MCF 10A (cell line): ENCODE data around the gene RASL11A. TPM values are rescaled to one million over a fixed set of nuclear protein-coding genes. Genes with fewer than 3 reads are reported as not detected.
A peak's percentile ranks its signal among the peaks of the same experiment; 100 is the strongest.

Experiments
- BruUV-seq: library from RNA; stranded (reverse); fragments of 400-500 nt; replicated peaks from 2 replicates; lab custom pipeline; 2021; lab: Mats Ljungman, UMichigan
- CTCF ChIA-PET: fragments of 300-600 bp; sonication (Branson Sonifier 250); formaldehyde crosslinking; extraction: SDS; loops from one replicate; lab custom pipeline; 2021; ENCODE audit warnings: antibody characterized with exemption, inconsistent platforms; lab: Yijun Ruan, JAX
- POLR2A ChIA-PET: fragments of 300-600, 350-650 bp; sonication (Branson Sonifier 250); formaldehyde crosslinking; extraction: SDS; loops from one replicate; lab custom pipeline; 2020; ENCODE audit warnings: antibody characterized with exemption, inconsistent platforms; lab: Yijun Ruan, JAX
- DNase-seq: peaks from one replicate; pipeline ENCODE4 v3.0.0-alpha.2; 2018; ENCODE audit not compliant: unreplicated experiment
- H3K27ac Mint-ChIP-seq: one replicate; pipeline ENCODE4 v1.8.0; 2022; ENCODE audit warnings: mild to moderate bottlenecking, low read depth, mixed read lengths; ENCODE audit not compliant: unreplicated experiment
- H3K27me3 Mint-ChIP-seq: one replicate; pipeline ENCODE4 v1.8.0; 2022; ENCODE audit warnings: mixed read lengths; ENCODE audit not compliant: insufficient read depth, unreplicated experiment
- H3K36me3 Mint-ChIP-seq: one replicate; pipeline ENCODE4 v1.8.0; 2022; ENCODE audit warnings: mild to moderate bottlenecking, moderate library complexity, mixed read lengths; ENCODE audit not compliant: insufficient read depth, unreplicated experiment
- H3K4me1 Mint-ChIP-seq: one replicate; pipeline ENCODE4 v1.8.0; 2022; ENCODE audit warnings: mixed read lengths; ENCODE audit not compliant: insufficient read depth, unreplicated experiment
- H3K4me3 Mint-ChIP-seq: one replicate; pipeline ENCODE4 v1.8.0; 2022; ENCODE audit warnings: mild to moderate bottlenecking, moderate library complexity, mixed read lengths; ENCODE audit not compliant: unreplicated experiment
- H3K9me3 Mint-ChIP-seq: one replicate; pipeline ENCODE4 v1.8.0; 2022; ENCODE audit warnings: mixed read lengths; ENCODE audit not compliant: unreplicated experiment
- intact Hi-C: fragments of 100-400 bp; cut with micrococcal nuclease; formaldehyde crosslinking; loops from 2 replicates; pipeline ENCODE4 v1.14.1; 2022
- total RNA-seq: library from RNA; stranded (reverse); gene quantifications from 2 replicates; pipeline ENCODE4 v1.2.3, GENCODE V29; 2022
- TF ChIP-seq, protein P1 (sequence below): fragments of 200-600 bp; IDR thresholded peaks from one replicate; pipeline ENCODE4 v1.8.0; 2022; ENCODE audit warnings: antibody characterized with exemption, mild to moderate bottlenecking; ENCODE audit not compliant: unreplicated experiment

Gene RASL11A
- total RNA-seq, 1 experiment from 2014 or later = 0.98 TPM

DNA sequence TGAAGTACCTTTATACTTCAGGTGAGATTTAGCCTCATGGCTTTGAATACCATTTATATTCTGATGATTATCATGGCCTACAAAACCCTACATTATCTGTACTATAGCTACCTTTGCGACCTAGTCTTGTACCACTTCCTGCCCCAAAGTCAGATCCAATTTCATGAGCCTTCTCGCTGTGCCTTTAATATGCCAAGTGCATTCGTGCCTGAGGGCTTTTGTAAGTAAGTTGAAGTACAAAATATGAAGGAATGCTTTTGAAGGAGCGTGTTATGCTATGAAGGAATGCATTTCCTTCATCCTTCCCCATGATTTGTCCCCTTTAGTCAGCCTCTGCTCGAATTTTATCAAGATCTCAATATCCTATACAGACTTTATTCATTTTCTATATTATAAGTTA is 9.2 kb upstream of the RASL11A start:
- peaks cover 70% of the 10 kb centered on the region for H3K36me3 Mint-ChIP-seq
- TF ChIP-seq, protein P1, sequence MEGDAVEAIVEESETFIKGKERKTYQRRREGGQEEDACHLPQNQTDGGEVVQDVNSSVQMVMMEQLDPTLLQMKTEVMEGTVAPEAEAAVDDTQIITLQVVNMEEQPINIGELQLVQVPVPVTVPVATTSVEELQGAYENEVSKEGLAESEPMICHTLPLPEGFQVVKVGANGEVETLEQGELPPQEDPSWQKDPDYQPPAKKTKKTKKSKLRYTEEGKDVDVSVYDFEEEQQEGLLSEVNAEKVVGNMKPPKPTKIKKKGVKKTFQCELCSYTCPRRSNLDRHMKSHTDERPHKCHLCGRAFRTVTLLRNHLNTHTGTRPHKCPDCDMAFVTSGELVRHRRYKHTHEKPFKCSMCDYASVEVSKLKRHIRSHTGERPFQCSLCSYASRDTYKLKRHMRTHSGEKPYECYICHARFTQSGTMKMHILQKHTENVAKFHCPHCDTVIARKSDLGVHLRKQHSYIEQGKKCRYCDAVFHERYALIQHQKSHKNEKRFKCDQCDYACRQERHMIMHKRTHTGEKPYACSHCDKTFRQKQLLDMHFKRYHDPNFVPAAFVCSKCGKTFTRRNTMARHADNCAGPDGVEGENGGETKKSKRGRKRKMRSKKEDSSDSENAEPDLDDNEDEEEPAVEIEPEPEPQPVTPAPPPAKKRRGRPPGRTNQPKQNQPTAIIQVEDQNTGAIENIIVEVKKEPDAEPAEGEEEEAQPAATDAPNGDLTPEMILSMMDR = no peak
- peaks cover 9% of the 10 kb centered on the region for H3K4me1 Mint-ChIP-seq
- no peak overlapping the region for H3K4me3 Mint-ChIP-seq
- POLR2A ChIA-PET = interaction anchor here (0.6 to 2.0 kb wide), 2 partner anchors 9 to 90 kb away, joined by 4 to 5 read pairs; no protein-coding TSS in a partner anchor
- CTCF ChIA-PET = interaction anchor here (0.9 kb wide), 1 partner anchor 101 kb away, joined by 3 read pairs; no protein-coding TSS in a partner anchor
- no peaks in the 10 kb centered on the region for H3K9me3 Mint-ChIP-seq
- no TSS peak for BruUV-seq
- intact Hi-C loops = no loop called here
- H3K27ac Mint-ChIP-seq = peak overlapping the region; percentile 31
- H3K27me3 Mint-ChIP-seq = no peaks in the 10 kb centered on the region
- DNase-seq = no peak

GRCh38 chr13:27263438-27263837 is 7.2 kb upstream of the RASL11A start:
- Mint-ChIP-seq H3K4me3 (no peak overlapping the region), H3K27me3 (no peaks in the 10 kb centered on the region), H3K27ac (no peak overlapping the region), H3K36me3 (peaks cover 50% of the 10 kb centered on the region), H3K9me3 (no peaks in the 10 kb centered on the region), H3K4me1 (peaks cover 9% of the 10 kb centered on the region)
- DNase-seq = no peak
- TF ChIP-seq, protein P1 = no peak
- intact Hi-C loops = no loop called here
- ChIA-PET POLR2A (interaction anchor here (0.7 to 2.0 kb wide), 4 partner anchors 11 to 123 kb away, joined by 3 to 5 read pairs (median 4); partner anchors contain the start of gene RPL21), CTCF (interaction anchor here (1.4 kb wide), 1 partner anchor 277 kb away, joined by 3 read pairs; no protein-coding TSS in a partner anchor)
- BruUV-seq = no TSS peak

GRCh38 chr13:27264181-27264580 is 6.4 kb upstream of the RASL11A start:
- H3K36me3 Mint-ChIP-seq = peaks cover 43% of the 10 kb centered on the region
- CTCF ChIA-PET = interaction anchor here (0.7 to 1.1 kb wide), 4 partner anchors 11 to 744 kb away, joined by 3 read pairs; no protein-coding TSS in a partner anchor
- TF ChIP-seq, protein P1 = no peak

DNA sequence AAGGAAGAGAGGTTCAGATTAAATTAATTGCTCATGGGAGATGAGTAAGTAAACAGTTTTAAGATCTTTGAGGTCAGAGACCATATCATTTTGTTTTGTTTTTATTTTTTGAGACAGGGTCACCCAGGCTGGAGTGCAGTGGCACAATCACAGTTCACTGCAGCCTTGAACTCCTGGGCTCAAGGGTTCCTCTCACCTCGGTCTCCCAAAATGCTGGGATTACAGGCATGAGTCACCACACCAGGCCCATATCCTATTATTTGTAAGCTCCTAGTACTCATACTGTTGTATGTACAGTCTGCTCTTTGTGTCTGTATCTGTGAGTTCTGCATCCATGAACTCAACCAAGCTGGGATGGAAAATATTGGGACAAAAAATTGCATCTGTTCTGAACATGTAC is 6.0 kb upstream of the RASL11A start:
- CTCF ChIA-PET = interaction anchor here (0.7 to 1.1 kb wide), 4 partner anchors 12 to 744 kb away, joined by 3 read pairs; no protein-coding TSS in a partner anchor
- Mint-ChIP-seq H3K27ac (no peak overlapping the region), H3K9me3 (no peaks in the 10 kb centered on the region)

More at GRCh38 chr13:27264181-27264580, 6.4 kb upstream of the RASL11A start:
- intact Hi-C loops = no loop called here
- no TSS peak for BruUV-seq
- POLR2A ChIA-PET = interaction anchor here (0.6 to 1.9 kb wide), 5 partner anchors 10 to 317 kb away, joined by 3 to 6 read pairs (median 4); partner anchors contain the start of gene RPL21
- H3K4me1 Mint-ChIP-seq = peaks cover 8% of the 10 kb centered on the region
- H3K4me3 Mint-ChIP-seq = no peak overlapping the region
- H3K27ac Mint-ChIP-seq = no peak overlapping the region
- no peak for DNase-seq
- H3K27me3 Mint-ChIP-seq = no peaks in the 10 kb centered on the region
- no peaks in the 10 kb centered on the region for H3K9me3 Mint-ChIP-seq

More for the DNA sequence above, 6.0 kb upstream of the RASL11A start:
- intact Hi-C loops = no loop called here
- Mint-ChIP-seq H3K4me3 (no peak overlapping the region), H3K4me1 (peaks cover 9% of the 10 kb centered on the region), H3K36me3 (peaks cover 38% of the 10 kb centered on the region), H3K27me3 (no peaks in the 10 kb centered on the region)
- no peak for DNase-seq
- POLR2A ChIA-PET = interaction anchor here (0.6 to 1.9 kb wide), 4 partner anchors 10 to 318 kb away, joined by 4 to 6 read pairs (median 4); partner anchors contain the start of gene RPL21
- TF ChIP-seq, protein P1 = no peak
- no TSS peak for BruUV-seq
